Hair follicle dermal papilla cell (primary cell): Measurements from ENCODE around the gene OR51B5. TPM values are rescaled to one million over a fixed set of nuclear protein-coding genes. Genes with fewer than 3 reads are reported as not detected.
A peak's percentile ranks its signal among the peaks of the same experiment; 100 is the strongest.

Source experiments
- small RNA-seq: library from RNA; depleted of rRNA; stranded (forward); fragments of <200 nt; gene quantifications from one replicate; pipeline ENCODE3, GENCODE V24; 2012
- total RNA-seq: library from RNA; depleted of rRNA; stranded (reverse); fragments of >200 nt; gene quantifications from 2 replicates; pipeline ENCODE4 v1.2.3, GENCODE V29; 2012

OR51B5 gene, protein sequence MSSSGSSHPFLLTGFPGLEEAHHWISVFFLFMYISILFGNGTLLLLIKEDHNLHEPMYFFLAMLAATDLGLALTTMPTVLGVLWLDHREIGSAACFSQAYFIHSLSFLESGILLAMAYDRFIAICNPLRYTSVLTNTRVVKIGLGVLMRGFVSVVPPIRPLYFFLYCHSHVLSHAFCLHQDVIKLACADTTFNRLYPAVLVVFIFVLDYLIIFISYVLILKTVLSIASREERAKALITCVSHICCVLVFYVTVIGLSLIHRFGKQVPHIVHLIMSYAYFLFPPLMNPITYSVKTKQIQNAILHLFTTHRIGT
- 0.32 TPM in 1 of 2 replicates, not detected in the other for total RNA-seq

DNA sequence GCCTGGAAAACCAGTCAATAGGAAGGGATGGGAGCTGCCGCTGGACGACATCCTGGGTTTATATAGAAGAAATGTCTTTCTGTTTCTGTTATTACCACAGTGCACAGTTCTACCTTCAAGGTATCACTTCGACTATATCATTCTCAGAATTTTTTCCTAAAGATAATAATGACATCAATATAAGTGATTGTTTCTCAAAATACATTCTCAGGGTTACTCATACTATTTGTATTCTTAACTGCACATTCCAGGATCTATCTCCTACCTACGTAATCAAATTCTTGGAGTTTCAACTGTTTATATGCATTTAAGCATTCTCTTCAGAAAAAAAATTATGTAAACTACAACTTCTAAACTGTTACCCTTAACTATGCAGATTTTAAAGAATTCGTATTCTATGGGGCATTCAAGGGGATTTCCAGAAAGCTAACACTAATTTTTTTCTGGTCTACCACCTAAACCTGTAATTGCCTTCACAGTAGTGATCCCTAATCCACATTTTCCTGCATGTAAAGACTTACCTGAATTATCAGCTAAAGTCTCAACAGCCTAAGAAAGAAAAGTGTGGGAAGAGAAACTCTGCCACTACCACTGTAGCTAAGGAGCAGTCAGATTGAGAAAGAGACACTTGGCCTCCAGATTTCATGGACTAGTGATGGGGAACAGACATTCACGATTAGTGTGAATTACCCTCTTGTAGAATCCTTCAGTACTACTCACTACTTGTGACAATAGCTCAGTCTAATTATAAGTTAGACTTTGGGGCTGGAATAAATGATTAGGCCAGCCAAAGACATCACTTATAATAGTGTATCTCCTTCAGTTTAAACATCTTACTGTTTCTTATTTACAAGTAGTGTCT lies at the start of gene OR51B5:
Gene OR51B5, minus strand, starts transcription at position 51 of the 862 bp plus-strand sequence. Its CDS starts 0 bp downstream, at position 51.

DNA sequence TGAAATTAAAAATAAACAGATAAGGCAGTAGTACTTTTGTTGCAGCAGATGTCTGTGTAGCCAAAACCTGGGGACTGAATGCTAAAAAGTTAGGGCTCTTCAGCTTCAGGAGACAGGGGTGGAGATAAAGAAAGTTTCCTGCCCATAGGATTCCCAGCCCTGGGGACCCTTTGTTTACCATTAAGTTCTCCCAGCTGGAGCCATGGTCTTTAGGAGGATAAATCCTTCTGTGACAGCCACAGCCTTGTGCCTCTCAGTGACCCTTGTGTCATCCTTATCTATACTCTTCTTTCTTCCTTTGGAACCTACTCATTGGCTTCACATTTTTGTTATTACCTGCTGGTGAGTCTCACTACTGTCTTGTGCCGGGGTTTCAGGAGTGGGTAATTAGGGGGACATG lies 40.3 kb upstream of the OR51B5 start, which contains the start of gene OR51M1:
Gene OR51M1, plus strand, starts transcription at position 237 of the 400 bp plus-strand sequence. CDS start 5,587 bp downstream, outside the sequence.

DNA sequence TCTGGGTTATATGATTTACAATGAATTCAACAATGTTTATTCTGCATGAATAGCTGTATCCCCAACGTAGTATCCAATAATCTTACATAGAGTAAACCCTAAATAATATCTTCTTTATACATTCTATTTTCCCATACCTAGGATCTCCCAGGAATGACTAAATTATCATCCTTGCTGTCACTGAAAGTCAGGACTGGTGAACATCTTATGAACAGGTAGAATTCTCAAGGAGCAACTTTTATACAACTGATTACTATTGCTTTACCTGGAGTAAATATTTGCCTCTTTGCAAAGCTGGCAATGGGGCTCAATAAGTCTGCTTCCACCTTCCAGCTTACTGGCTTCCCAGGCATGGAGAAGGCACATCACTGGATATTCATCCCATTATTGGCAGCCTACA lies 7.9 kb upstream of the OR51B5 start, which contains the start of gene OR51B6:
Gene OR51B6, plus strand, starts transcription at position 301 of the 400 bp plus-strand sequence. Its CDS starts 0 bp downstream, at position 301.

DNA sequence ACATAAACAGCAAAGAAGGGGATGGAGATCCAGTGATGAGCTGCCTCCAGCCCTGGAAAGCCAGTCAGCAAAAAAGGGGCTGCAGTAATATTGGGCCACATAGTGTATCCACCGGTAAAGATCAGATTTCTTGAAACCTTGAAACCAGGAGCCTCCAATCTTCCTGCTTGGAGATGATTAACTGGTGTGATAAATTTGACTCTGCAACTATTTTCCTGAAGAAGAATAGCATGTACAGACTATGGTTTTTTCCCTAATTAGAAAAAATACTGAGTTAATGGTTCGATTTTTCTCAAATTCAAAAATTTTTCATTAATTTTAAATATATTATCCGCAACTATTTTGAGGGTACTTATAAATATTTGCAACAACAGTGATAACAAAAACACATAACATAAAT lies 19.1 kb downstream of the OR51B5 start, which contains the start of gene OR51B2:
Gene OR51B2, minus strand, starts transcription at position 101 of the 400 bp plus-strand sequence. Its CDS starts 0 bp downstream, at position 101.

DNA sequence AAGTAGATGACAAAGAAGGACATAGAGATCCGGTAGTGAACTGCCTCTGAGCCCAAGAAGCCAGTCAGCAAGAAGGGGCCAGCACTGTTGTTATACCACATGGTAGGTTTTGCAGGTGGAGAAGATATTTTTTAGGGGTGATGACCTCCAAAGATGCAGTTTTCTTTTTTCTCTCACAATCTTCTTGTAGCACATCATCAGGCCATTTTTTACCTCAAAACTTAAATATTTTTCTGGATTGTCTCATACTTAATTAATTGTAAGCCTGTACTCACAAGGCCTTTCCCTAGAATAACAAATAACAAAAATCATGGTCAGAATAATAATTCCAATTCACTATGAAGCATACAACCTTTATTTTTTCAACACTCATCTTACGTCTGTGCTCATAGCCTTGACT lies 41.5 kb downstream of the OR51B5 start, which contains the start of gene OR51B4:
Gene OR51B4, minus strand, starts transcription at position 101 of the 400 bp plus-strand sequence. Its CDS starts 0 bp downstream, at position 101.

Small RNAs within 50 kb of the gene (small RNA-seq; reads per million reads assigned to genes)
- gene AC104389.3, result 3.6 reads per million, percentile 68 among the genes with 10 or more reads in this experiment

Other genes with a start within 250 kb of the OR51B5 start
- gene OR52A5, start 205.2 kb downstream of the OR51B5 start, total RNA-seq, result not detected in 2 replicates
- gene OR52A1, start 188.8 kb downstream of the OR51B5 start, total RNA-seq, result not detected in 2 replicates
- gene OR51V1, start 142.8 kb downstream of the OR51B5 start, total RNA-seq, result not detected in 2 replicates
- not detected in 2 replicates for gene HBB, start 116.5 kb downstream of the OR51B5 start, total RNA-seq
- 0.24 TPM in 1 of 2 replicates, not detected in the other for gene HBD, start 109.0 kb downstream of the OR51B5 start, total RNA-seq
- not detected in 2 replicates for gene HBG1, start 93.7 kb downstream of the OR51B5 start, total RNA-seq
- not detected in 2 replicates for gene HBG2, start 88.7 kb downstream of the OR51B5 start, total RNA-seq
- not detected in 2 replicates for gene HBE1, start 73.6 kb downstream of the OR51B5 start, total RNA-seq
- not detected in 2 replicates for gene OR51B4, start 41.6 kb downstream of the OR51B5 start, total RNA-seq
- gene OR51B2, start 19.2 kb downstream of the OR51B5 start, total RNA-seq, result not detected in 2 replicates
- not detected in 2 replicates for gene OR51B6, start 8.0 kb upstream of the OR51B5 start, total RNA-seq
- not detected in 2 replicates for gene OR51M1, start 40.3 kb upstream of the OR51B5 start, total RNA-seq
- gene OR51Q1, start 78.6 kb upstream of the OR51B5 start, total RNA-seq, result not detected in 2 replicates
- not detected in 2 replicates for gene OR51I1, start 98.0 kb upstream of the OR51B5 start, total RNA-seq
- not detected in 2 replicates for gene OR51I2, start 105.8 kb upstream of the OR51B5 start, total RNA-seq
- gene OR52D1, start 145.2 kb upstream of the OR51B5 start, total RNA-seq, result not detected in 2 replicates
- 0.12 and 0.16 TPM in 2 replicates for gene UBQLN3, start 166.4 kb upstream of the OR51B5 start, total RNA-seq
- gene UBQLNL, start 173.2 kb upstream of the OR51B5 start, total RNA-seq, result 0.32 and 0.49 TPM in 2 replicates
- 0.81 TPM in 1 of 2 replicates, not detected in the other for gene OR52H1, start 205.0 kb upstream of the OR51B5 start, total RNA-seq
- not detected in 2 replicates for gene OR52B6, start 237.4 kb upstream of the OR51B5 start, total RNA-seq